GM13976 (cell line): ENCODE data around the gene C10orf88.

Experiments used
- DNase-seq: peaks from one replicate; pipeline ENCODE4 v3.0.0; 2012; ENCODE audit warnings: low spot score
- CTCF ChIP-seq: IDR thresholded peaks from 2 replicates; pipeline ENCODE4 v1.5.1; 2012; ENCODE audit warnings: borderline replicate concordance, mild to moderate bottlenecking; ENCODE audit not compliant: insufficient read depth; ENCODE audit errors: extremely low read depth, missing control alignments, control extremely low read depth
- in situ Hi-C: fragments of 300-500 bp; cut with MboI; formaldehyde crosslinking; loops from one replicate; pipeline ENCODE4 v1.12.0; 2022; ENCODE audit warnings: low sequenced_read_pairs, mixed read lengths, inconsistent platforms; ENCODE audit not compliant: unreplicated experiment

Gene C10orf88

GRCh38 chr10:122983898-122984297 is 29.9 kb upstream of the C10orf88 start:
- in situ Hi-C loops = no loop called here
- DNase-seq = no peak
- TF ChIP-seq CTCF = no peak

GRCh38 chr10:122981066-122981464 is 27.0 kb upstream of the C10orf88 start:
- in situ Hi-C loops = no loop called here
- peak; percentile 9 for TF ChIP-seq CTCF
- peak; percentile 37 for DNase-seq

GRCh38 chr10:122980209-122981065 is 26.4 kb upstream of the C10orf88 start, which contains the start of gene PSTK:
Gene PSTK (plus strand): TSS chr10:122980401. CDS start chr10:122980480, 79 bp downstream.
- in situ Hi-C loops = no loop called here
- TF ChIP-seq CTCF = peak; percentile 93
- peak; percentile 98 for DNase-seq

- no peak for TF ChIP-seq CTCF
- in situ Hi-C loops = no loop called here
- no peak for DNase-seq
Measured at GRCh38 chr10:122974543-122975064, 20.6 kb upstream of the C10orf88 start.

GRCh38 chr10:122974023-122974422 is 20.0 kb upstream of the C10orf88 start:
- in situ Hi-C loops = no loop called here
- no peak for TF ChIP-seq CTCF
- no peak for DNase-seq

- in situ Hi-C loops = no loop called here
- DNase-seq = no peak
- TF ChIP-seq CTCF = no peak
Measured at GRCh38 chr10:122968698-122969097, 14.7 kb upstream of the C10orf88 start.
